ENCODE measurements around the gene SDK1. TPM values are rescaled to one million over a fixed set of nuclear protein-coding genes. Genes with fewer than 3 reads are reported as not detected.

SDK1 gene
- total RNA-seq, 2 experiments from 2014 or later = 0.20 to 0.25 TPM

DNA sequence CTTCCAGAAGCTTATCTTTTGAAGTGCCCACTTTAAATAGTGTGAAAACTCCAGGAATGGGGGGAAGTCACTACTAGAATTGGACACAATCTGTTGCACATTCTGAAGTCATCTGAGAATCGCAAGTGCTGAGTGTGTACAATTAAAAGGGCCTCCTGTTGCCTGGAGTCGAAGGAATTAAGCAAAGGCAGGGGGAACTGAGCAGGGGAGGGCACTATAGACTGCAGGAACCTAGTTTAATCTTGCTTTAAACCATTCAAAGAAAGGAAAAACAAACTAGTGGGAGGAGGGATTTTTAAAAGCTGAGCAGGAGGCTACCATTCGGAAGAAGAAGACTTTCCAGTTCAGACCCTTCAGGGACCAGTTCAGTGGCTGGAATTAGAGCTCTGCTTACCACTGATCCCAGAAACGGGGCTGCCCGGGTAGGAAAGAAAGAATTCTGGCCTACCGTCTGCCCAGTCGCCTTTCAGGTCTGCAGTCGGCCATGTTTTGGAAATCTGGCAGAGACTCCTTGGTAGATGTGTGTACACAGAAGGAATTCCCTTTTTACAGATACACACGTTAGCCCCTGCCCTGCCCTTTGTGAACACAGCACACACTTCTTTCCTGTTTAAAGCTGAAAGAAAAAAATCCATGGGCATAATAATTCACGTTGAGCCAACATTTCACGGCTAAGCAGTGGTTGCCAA, 770.5 kb downstream of the SDK1 start:
- POLR2A ChIA-PET = no interaction called here
- H3K9me3 Mint-ChIP-seq = no peaks in the 10 kb centered on the region
- no peak overlapping the region for H3K4me3 Mint-ChIP-seq
- ATAC-seq (ENCODE audit: low read depth) (no peak), DNase-seq (no peak)
- H3K27ac Mint-ChIP-seq = no peak overlapping the region
- no peaks in the 10 kb centered on the region for H3K36me3 Mint-ChIP-seq
- no peaks in the 10 kb centered on the region for H3K27me3 Mint-ChIP-seq
- no peaks in the 10 kb centered on the region for H3K4me1 Mint-ChIP-seq

DNA sequence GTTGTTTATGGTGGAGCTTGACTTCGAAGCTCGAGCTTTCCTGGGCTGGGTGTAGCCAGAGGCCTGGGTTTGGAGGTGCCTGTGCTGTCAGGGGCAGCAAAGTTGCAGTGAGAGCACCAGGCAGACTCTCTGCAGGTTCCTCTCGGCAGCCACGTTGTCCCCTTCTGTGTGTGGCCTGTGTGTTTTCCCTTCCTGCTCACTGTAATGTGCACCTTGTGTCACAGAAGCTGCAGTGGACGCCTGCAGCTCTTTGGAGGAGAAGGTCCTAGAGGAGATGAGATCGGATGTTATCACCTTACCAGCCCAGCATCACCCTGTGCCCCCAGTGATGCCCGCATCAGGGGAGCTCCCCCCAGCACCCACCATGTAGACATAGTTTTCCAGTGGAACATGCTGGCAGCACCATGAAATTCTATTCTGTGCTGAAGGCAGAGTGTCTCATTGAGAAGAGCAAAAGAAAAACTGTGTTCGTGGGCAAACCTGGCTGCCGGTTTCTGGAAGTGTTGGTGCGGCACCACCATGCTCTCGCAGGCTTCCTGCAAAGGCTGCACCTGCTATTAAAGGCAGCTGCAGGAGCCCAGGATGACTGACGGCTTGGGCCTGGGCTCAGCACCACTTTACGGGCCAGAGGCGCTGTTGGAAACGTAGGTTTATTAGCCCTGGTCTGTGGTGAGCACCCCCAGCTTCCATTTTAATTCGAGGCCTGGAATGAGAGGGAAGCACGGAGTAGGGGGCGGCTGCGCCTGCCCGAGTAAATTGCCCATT, 771.3 kb downstream of the SDK1 start:
- Mint-ChIP-seq H3K27ac (no peak overlapping the region), H3K4me3 (no peak overlapping the region), H3K9me3 (no peaks in the 10 kb centered on the region), H3K4me1 (no peaks in the 10 kb centered on the region), H3K36me3 (no peaks in the 10 kb centered on the region), H3K27me3 (no peaks in the 10 kb centered on the region)
- POLR2A ChIA-PET = no interaction called here
- no peak for DNase-seq
- ATAC-seq (ENCODE audit: low read depth) = no peak

DNA sequence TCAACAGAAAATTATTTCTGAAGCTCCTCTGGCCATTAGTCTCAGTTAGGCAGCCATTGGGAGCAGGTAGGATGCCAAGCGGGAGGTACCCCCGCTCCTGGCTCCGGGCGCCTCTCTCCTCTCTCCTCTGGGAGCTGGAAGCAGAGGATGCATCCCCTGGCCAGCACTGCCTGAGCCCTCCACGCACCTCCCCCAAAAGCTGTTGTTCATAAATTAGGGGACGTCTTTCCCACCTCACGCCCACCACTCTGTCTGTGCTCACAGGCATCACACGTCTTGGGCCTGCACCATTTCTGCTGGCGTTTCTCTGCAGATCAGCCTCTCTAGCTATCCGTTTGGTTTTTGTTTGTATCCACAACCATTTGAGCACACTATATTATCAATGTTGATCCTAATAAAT, 772.0 kb downstream of the SDK1 start:
- POLR2A ChIA-PET = no interaction called here
- ATAC-seq (ENCODE audit: low read depth) (no peak), DNase-seq (no peak)
- Mint-ChIP-seq H3K36me3 (peaks cover 1% of the 10 kb centered on the region), H3K4me1 (no peaks in the 10 kb centered on the region), H3K27me3 (no peaks in the 10 kb centered on the region), H3K4me3 (no peak overlapping the region), H3K27ac (no peak overlapping the region), H3K9me3 (no peaks in the 10 kb centered on the region)

DNA sequence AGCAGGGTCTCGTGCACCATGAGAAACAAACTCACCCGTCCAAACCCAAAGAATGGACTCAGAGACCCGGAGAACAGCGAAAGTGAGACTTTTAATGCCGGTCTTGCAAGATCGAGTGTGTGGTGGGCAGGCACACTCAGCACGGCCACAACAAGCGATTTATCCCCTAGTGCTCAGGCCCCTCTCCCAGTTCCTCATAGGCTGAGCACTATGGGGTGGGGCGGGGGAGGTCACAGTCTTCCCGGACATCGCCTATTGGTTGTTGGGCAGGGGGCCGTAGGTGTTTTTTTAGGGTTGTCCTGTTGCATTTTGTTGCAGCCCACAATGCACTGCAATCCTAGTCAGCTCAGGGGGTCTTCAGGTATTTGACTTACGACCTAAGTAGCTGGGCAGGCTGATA, 772.7 kb downstream of the SDK1 start:
- Mint-ChIP-seq H3K9me3 (no peaks in the 10 kb centered on the region), H3K27me3 (no peaks in the 10 kb centered on the region), H3K4me3 (no peak overlapping the region), H3K4me1 (no peaks in the 10 kb centered on the region), H3K36me3 (peaks cover 1% of the 10 kb centered on the region), H3K27ac (no peak overlapping the region)
- POLR2A ChIA-PET = no interaction called here
- DNase-seq (no peak), ATAC-seq (ENCODE audit: low read depth) (no peak)

DNA sequence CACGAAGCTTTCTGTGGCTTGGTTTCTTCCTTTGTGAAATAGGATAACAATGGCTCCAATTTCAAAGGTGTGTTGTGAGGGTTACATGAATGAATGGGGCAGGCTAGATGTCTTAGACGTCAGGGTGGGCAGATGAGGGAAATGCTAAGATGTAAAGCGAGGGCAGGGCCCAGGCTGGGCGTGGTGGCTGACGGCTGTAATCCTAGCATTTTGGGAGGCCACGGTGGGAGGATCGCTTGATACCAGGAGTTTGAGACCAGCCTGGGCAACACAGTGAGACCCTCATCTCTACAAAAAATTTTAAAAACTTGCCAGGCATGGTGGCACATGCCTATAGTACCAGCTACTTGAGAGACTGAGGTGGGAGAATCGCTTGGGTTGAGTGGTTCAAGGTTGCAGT, 773.4 kb downstream of the SDK1 start:
- Mint-ChIP-seq H3K27ac (no peak overlapping the region), H3K27me3 (no peaks in the 10 kb centered on the region), H3K4me3 (no peak overlapping the region), H3K9me3 (no peaks in the 10 kb centered on the region), H3K4me1 (no peaks in the 10 kb centered on the region), H3K36me3 (peaks cover 1% of the 10 kb centered on the region)
- POLR2A ChIA-PET = no interaction called here
- no peak for ATAC-seq (ENCODE audit: low read depth)
- DNase-seq = no peak

DNA sequence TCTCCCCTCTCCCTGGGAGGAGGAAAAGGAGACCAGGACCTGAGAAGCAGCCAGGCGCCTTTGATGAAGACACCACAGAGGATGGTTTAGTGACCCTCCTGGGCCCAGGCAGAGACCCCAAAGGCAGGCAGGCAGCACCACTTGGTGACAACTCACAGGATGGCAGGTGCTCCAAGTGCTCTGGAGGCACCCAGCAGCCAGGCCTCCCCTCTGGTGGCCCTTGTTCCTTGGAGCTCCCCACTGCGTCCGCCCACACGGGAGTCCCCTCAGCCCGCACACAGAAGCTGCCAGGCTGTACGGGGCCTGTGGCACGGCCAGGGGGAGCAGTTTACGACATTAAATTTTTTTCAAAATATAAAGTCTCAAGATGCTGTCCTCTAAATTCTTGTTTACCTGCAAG, 773.9 kb downstream of the SDK1 start:
- H3K9me3 Mint-ChIP-seq = no peaks in the 10 kb centered on the region
- no peak overlapping the region for H3K4me3 Mint-ChIP-seq
- no peak overlapping the region for H3K27ac Mint-ChIP-seq
- no peaks in the 10 kb centered on the region for H3K4me1 Mint-ChIP-seq
- POLR2A ChIA-PET = no interaction called here
- ATAC-seq (ENCODE audit: low read depth) (no peak), DNase-seq (no peak)
- H3K36me3 Mint-ChIP-seq = peaks cover 1% of the 10 kb centered on the region
- no peaks in the 10 kb centered on the region for H3K27me3 Mint-ChIP-seq

DNA sequence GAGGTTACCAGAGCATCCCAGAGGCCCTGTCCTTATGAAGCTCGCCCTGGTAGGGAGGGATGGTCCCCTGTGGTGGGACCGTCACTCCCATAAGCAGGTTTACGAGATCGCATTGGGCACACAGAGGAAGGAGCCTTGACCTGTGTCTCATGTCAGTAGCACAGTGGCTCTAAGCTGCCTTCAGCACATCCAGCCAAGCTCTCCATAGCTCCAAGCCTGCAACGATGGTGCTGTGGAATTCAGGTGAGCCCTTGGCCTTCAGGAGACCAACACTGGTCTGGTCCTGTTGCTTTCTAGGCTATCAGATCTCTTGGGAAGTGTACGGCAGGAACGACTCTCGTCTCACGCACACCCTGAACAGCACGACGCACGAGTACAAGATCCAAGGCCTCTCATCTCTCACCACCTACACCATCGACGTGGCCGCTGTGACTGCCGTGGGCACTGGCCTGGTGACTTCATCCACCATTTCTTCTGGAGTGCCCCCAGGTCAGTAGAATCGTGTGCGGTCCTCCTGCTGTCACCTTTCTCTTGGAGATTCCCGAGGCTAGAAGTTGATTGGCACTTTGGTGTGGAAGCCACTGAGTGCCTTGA, 775.7 kb downstream of the SDK1 start:
- H3K4me1 Mint-ChIP-seq = no peaks in the 10 kb centered on the region
- no peaks in the 10 kb centered on the region for H3K27me3 Mint-ChIP-seq
- H3K9me3 Mint-ChIP-seq = no peaks in the 10 kb centered on the region
- peaks cover 1% of the 10 kb centered on the region for H3K36me3 Mint-ChIP-seq
- ATAC-seq (ENCODE audit: low read depth) = no peak
- POLR2A ChIA-PET = no interaction called here
- H3K4me3 Mint-ChIP-seq = no peak overlapping the region
- DNase-seq = no peak
- no peak overlapping the region for H3K27ac Mint-ChIP-seq

DNA sequence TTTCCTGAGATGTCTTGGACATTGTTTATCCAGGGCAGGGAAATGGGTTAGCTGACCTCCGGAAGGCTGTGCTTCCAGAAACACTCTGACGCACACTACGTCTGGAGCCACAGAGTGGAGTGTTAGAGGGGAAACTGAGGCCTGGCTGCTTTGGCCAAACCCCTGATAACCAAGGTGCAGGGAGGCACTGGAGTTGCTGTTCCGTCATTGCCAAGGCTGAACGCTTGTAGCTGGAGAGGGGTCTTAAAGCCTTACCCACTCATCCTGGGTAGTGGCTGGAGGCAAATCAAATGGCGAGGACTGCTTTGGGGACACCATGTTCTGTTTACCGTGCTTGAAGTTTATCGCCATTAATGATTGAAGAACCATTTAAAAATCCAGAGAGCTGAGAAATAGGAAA, 776.9 kb downstream of the SDK1 start:
- no peaks in the 10 kb centered on the region for H3K9me3 Mint-ChIP-seq
- POLR2A ChIA-PET = no interaction called here
- no peak overlapping the region for H3K27ac Mint-ChIP-seq
- no peak overlapping the region for H3K4me3 Mint-ChIP-seq
- DNase-seq = no peak
- H3K36me3 Mint-ChIP-seq = peaks cover 1% of the 10 kb centered on the region
- no peak for ATAC-seq (ENCODE audit: low read depth)
- no peaks in the 10 kb centered on the region for H3K4me1 Mint-ChIP-seq
- no peaks in the 10 kb centered on the region for H3K27me3 Mint-ChIP-seq

DNA sequence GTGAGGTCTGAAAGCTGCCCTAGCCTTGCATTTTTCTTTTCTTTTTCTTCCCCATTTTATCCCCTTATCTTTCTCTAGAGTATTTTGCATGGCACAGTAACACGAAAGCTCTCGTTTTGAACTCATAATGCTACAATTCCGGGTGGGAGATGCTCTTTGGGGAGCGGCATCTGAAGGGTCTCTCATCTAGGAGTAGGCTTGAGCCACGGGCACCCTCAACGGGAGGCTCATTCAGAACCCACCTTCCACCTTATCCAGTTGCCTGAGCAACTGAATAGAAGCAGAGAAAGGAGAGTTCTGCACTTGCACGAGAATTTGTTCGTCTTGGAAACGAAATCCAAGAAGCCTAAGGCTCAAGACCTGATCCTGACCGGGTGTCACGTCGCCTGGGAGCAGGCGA, 777.5 kb downstream of the SDK1 start:
- H3K27ac Mint-ChIP-seq = no peak overlapping the region
- POLR2A ChIA-PET = no interaction called here
- no peak overlapping the region for H3K4me3 Mint-ChIP-seq
- no peaks in the 10 kb centered on the region for H3K27me3 Mint-ChIP-seq
- H3K36me3 Mint-ChIP-seq = peaks cover 1% of the 10 kb centered on the region
- H3K9me3 Mint-ChIP-seq = no peaks in the 10 kb centered on the region
- ATAC-seq (ENCODE audit: low read depth) (no peak), DNase-seq (no peak)
- no peaks in the 10 kb centered on the region for H3K4me1 Mint-ChIP-seq

DNA sequence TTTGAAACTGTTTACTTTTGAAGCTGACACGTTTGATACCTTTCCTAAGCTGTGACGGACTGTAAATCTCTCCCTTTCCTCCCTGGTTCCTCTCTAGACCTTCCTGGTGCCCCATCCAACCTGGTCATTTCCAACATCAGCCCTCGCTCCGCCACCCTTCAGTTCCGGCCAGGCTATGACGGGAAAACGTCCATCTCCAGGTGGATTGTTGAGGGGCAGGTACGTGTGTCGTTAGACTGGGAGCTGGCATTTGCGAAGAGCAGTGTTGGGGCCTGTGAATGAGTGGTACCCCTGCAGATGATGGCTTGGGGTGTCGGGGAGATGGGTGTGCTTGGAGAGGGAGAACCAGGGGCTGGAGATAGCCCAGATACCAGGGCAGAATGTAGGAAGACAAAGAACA, 778.3 kb downstream of the SDK1 start:
- Mint-ChIP-seq H3K36me3 (peaks cover 1% of the 10 kb centered on the region), H3K27me3 (no peaks in the 10 kb centered on the region), H3K4me1 (no peaks in the 10 kb centered on the region), H3K4me3 (no peak overlapping the region), H3K27ac (no peak overlapping the region), H3K9me3 (no peaks in the 10 kb centered on the region)
- POLR2A ChIA-PET = no interaction called here
- no peak for ATAC-seq (ENCODE audit: low read depth)
- DNase-seq = no peak

DNA sequence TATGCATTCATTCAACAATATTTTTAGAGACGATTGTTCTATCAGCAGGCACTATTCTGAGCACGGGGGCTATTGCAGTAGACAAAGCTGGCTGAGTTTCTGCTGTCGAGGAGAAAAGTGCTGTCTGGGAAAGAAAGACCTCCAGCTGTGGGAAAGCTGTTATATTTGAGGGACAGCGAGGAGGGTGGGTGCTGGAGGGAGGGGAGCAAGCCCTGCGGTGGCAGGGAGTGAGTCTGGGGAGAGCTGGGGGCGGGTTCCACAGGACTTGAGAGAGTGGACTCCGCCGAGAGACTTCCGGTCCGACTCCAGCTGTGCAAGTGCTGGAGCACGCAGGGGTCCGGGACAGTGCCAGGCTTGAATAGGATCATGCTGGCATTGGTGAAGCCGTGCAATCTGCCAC, 778.9 kb downstream of the SDK1 start:
- DNase-seq (no peak), ATAC-seq (ENCODE audit: low read depth) (no peak)
- Mint-ChIP-seq H3K36me3 (peaks cover 1% of the 10 kb centered on the region), H3K27me3 (no peaks in the 10 kb centered on the region), H3K9me3 (no peaks in the 10 kb centered on the region), H3K4me1 (no peaks in the 10 kb centered on the region), H3K27ac (no peak overlapping the region), H3K4me3 (no peak overlapping the region)
- POLR2A ChIA-PET = no interaction called here

DNA sequence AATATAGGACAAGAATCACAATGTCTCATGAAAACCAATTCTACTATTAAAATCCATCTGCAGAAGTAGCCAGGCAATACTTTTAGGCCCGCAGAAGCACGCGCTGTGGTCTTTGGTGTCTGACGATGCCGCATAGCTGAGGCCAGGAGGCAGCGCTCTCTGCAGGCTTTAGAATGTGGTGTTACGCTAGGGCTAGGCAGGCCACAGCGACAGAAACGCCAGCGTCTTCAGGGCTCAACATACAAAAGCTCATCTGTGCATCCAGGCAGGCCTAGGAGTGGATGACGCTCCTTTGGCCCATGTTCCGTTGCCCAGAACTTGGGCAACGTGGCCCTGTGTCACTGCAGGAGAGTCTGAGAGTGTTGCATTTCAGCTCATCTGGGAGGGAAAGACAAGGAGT, 779.9 kb downstream of the SDK1 start:
- POLR2A ChIA-PET = no interaction called here
- no peak overlapping the region for H3K4me3 Mint-ChIP-seq
- ATAC-seq (ENCODE audit: low read depth) = no peak
- H3K4me1 Mint-ChIP-seq = peaks cover 3% of the 10 kb centered on the region
- no peaks in the 10 kb centered on the region for H3K27me3 Mint-ChIP-seq
- peaks cover 3% of the 10 kb centered on the region for H3K36me3 Mint-ChIP-seq
- H3K27ac Mint-ChIP-seq = no peak overlapping the region
- DNase-seq = no peak
- H3K9me3 Mint-ChIP-seq = peaks cover 2% of the 10 kb centered on the region

DNA sequence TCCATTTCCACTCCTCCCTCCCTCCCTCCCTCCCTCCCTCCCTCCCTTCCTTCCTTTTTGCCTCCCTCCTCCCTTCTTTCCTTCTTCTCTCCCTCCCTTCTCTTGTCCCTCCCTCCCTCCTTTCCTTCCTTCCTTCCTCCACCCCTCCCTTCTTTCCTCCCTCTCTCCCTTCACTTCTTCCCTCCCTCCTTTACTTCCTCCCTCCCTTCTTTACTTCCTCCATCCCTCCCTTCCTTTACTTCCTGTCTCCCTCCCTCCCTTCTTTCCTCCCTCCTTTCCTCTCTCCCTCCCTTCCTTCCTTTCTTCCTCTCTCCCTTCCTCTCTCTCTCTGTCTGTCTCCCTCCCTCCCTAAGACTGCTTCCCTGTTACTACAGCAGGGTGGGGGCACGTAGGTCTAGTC, 782.5 kb downstream of the SDK1 start:
- Mint-ChIP-seq H3K9me3 (peaks cover 3% of the 10 kb centered on the region), H3K27me3 (no peaks in the 10 kb centered on the region), H3K36me3 (peaks cover 3% of the 10 kb centered on the region), H3K4me1 (peaks cover 5% of the 10 kb centered on the region), H3K27ac (no peak overlapping the region), H3K4me3 (no peak overlapping the region)
- DNase-seq = no peak
- POLR2A ChIA-PET = no interaction called here
- no peak for ATAC-seq (ENCODE audit: low read depth)

DNA sequence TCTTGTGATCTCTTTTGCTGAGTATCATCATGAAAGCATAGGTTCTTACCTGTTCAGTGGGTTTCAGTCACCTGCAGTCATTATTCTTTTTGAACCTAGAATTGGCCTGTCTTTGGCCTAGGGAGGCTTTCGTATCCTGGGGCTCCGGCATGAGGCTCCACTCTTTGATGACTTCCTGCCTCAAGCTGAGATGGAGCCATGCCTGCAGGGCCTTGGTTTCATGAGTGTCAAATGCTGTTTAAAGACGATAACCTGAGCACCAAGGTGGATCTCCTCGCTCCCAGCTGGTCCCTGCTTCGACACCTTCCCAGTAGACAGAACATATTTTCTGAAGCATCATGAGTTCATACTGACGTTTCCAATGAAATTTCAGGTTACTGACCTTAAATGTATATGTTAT, 783.2 kb downstream of the SDK1 start:
- no peak for ATAC-seq (ENCODE audit: low read depth)
- no peak for DNase-seq
- peaks cover 3% of the 10 kb centered on the region for H3K36me3 Mint-ChIP-seq
- no peak overlapping the region for H3K27ac Mint-ChIP-seq
- H3K4me1 Mint-ChIP-seq = peaks cover 5% of the 10 kb centered on the region
- H3K4me3 Mint-ChIP-seq = no peak overlapping the region
- H3K27me3 Mint-ChIP-seq = no peaks in the 10 kb centered on the region
- POLR2A ChIA-PET = no interaction called here
- peaks cover 3% of the 10 kb centered on the region for H3K9me3 Mint-ChIP-seq

Measured in activated naive CD8-positive, alpha-beta T cell treated with anti-CD3 and anti-CD28 coated beads, Interleukin-2, amount 10 ng/mL, durations not matched to agents 7 days and 5 days (primary cell).